ENCODE data around the gene IL17C. TPM values are rescaled to one million over a fixed set of nuclear protein-coding genes. Genes with fewer than 3 reads are reported as not detected.

Gene IL17C
- polyA plus RNA-seq, 2 of the 4 experiments (the other 2 are of a cell fraction) = not detected

GRCh38 chr16:88658714-88659113 is 20.3 kb downstream of the IL17C start (continued):
- no peak for TF ChIP-seq RFX5 (IDR thresholded peaks at IDR 0.05)

GRCh38 chr16:88659160-88659559 is 20.8 kb downstream of the IL17C start:
- ChIA-PET POLR2A (no interaction called here), CTCF (interaction anchor here (0.7 kb wide), 1 partner anchor 14 kb away, joined by 4 read pairs; no protein-coding TSS in a partner anchor)
- 93% methylated on average over 25 of the region's 25 CpGs for WGBS (ENCODE audit: missing lambda C conversion rate)
- ATAC-seq (no peak), DNase-seq (ENCODE audit: low read depth in 1 of 2, low spot score in 1 of 2) (no peak), FAIRE-seq (no peak)
- H3K4me1 ChIP-seq = peaks cover 8% of the 10 kb centered on the region; the same call in 1 of the 3 replicates
- no peak overlapping the region for H3K4me3 ChIP-seq
- TF ChIP-seq EHF (CRISPR knock-in tag; IDR thresholded peaks at IDR 0.05) (no peak), EHMT2 (IDR thresholded peaks at IDR 0.05; ENCODE audit: low read depth) (no peak), RFX5 (IDR thresholded peaks at IDR 0.05) (no peak), POLR2A (IDR thresholded peaks at IDR 0.05; ENCODE audit: low read length) (no peak), POLR2AphosphoS2 (conservative IDR thresholded peaks at IDR 0.05; ENCODE audit: low read length) (no peak), KDM1A (IDR thresholded peaks at IDR 0.05; ENCODE audit: low read depth) (no peak), FOSL2 (IDR thresholded peaks at IDR 0.05) (no peak), FOSL2 (CRISPR knock-in tag; IDR thresholded peaks at IDR 0.05) (no peak), ZC3H11A (IDR thresholded peaks at IDR 0.05) (no peak), HOXB5 (CRISPR knock-in tag; IDR thresholded peaks at IDR 0.05) (no peak), CTCF (IDR thresholded peaks at IDR 0.05) (no peak), RCOR1 (IDR thresholded peaks at IDR 0.05; ENCODE audit: low read depth, low read length) (no peak), JUN (IDR thresholded peaks at IDR 0.05) (no peak), EP300 (IDR thresholded peaks at IDR 0.05) (no peak), CBX2 (IDR thresholded peaks at IDR 0.05; ENCODE audit: borderline replicate concordance, low read depth) (no peak), RAD21 (conservative IDR thresholded peaks at IDR 0.05 in 1 of 2, IDR thresholded peaks at IDR 0.05 in 1 of 2) (no peak), NFE2L2 (conservative IDR thresholded peaks at IDR 0.05; ENCODE audit: low read length) (no peak)
- TF ChIP-seq, protein P1, sequence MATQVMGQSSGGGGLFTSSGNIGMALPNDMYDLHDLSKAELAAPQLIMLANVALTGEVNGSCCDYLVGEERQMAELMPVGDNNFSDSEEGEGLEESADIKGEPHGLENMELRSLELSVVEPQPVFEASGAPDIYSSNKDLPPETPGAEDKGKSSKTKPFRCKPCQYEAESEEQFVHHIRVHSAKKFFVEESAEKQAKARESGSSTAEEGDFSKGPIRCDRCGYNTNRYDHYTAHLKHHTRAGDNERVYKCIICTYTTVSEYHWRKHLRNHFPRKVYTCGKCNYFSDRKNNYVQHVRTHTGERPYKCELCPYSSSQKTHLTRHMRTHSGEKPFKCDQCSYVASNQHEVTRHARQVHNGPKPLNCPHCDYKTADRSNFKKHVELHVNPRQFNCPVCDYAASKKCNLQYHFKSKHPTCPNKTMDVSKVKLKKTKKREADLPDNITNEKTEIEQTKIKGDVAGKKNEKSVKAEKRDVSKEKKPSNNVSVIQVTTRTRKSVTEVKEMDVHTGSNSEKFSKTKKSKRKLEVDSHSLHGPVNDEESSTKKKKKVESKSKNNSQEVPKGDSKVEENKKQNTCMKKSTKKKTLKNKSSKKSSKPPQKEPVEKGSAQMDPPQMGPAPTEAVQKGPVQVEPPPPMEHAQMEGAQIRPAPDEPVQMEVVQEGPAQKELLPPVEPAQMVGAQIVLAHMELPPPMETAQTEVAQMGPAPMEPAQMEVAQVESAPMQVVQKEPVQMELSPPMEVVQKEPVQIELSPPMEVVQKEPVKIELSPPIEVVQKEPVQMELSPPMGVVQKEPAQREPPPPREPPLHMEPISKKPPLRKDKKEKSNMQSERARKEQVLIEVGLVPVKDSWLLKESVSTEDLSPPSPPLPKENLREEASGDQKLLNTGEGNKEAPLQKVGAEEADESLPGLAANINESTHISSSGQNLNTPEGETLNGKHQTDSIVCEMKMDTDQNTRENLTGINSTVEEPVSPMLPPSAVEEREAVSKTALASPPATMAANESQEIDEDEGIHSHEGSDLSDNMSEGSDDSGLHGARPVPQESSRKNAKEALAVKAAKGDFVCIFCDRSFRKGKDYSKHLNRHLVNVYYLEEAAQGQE (IDR thresholded peaks at IDR 0.05) = no peak
- no peak overlapping the region for H3K4me2 ChIP-seq
- H3K9me3 ChIP-seq = no peaks in the 10 kb centered on the region
- no peak overlapping the region for H3K27ac ChIP-seq

DNA sequence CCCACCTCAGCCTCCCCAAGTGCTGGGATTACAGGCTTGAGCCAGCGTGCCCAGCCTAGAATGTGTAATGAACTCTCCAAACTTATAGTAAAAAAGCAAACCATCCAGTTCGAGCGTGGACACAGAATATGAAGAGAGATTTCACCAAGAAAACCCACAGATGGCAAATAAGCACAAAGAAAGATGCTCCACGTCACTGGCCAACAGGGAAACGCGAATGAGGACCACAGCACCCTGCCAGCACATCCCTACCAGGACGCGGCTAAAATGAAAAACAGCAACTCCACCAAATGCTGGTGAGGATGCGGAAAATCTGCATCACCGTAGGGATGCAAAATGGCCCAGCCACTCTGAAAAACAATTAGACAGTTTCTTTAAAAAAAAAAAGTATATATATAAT is 23.1 kb downstream of the IL17C start:
- Histone ChIP-seq H3K4me3 (no peak overlapping the region), H3K9me3 (no peaks in the 10 kb centered on the region), H3K4me2 (peak overlapping the region; percentile 92; the same call in 2 of the 3 replicates), H3K4me1 (peaks cover 9% of the 10 kb centered on the region; the same call in 1 of the 3 replicates), H3K27ac (no peak overlapping the region)
- 91% methylated on average over 10 of the region's 10 CpGs for WGBS (ENCODE audit: missing lambda C conversion rate)
- DNase-seq (ENCODE audit: low read depth in 1 of 2, low spot score in 1 of 2) (no peak), ATAC-seq (no peak), FAIRE-seq (no peak)
- ChIA-PET CTCF (interaction anchor here (1.3 kb wide), 1 partner anchor 24 kb away, joined by 3 read pairs; no protein-coding TSS in a partner anchor), POLR2A (no interaction called here)
- TF ChIP-seq CTCF (IDR thresholded peaks at IDR 0.05) (no peak), JUN (IDR thresholded peaks at IDR 0.05) (no peak), FOXS1 (CRISPR knock-in tag; IDR thresholded peaks at IDR 0.05) (no peak), JUNB (IDR thresholded peaks at IDR 0.05) (no peak), MAFK (IDR thresholded peaks at IDR 0.05; ENCODE audit: partially characterized antibody) (no peak), CHD4 (IDR thresholded peaks at IDR 0.05; ENCODE audit: borderline replicate concordance) (no peak), EHMT2 (IDR thresholded peaks at IDR 0.05; ENCODE audit: low read depth) (no peak), KDM1A (IDR thresholded peaks at IDR 0.05; ENCODE audit: low read depth) (no peak), RNF2 (IDR thresholded peaks at IDR 0.05; ENCODE audit: borderline replicate concordance, low read depth) (no peak), EHF (CRISPR knock-in tag; IDR thresholded peaks at IDR 0.05) (no peak), ZNF302 (CRISPR knock-in tag; IDR thresholded peaks at IDR 0.05) (no peak)
- TF ChIP-seq, protein P2, sequence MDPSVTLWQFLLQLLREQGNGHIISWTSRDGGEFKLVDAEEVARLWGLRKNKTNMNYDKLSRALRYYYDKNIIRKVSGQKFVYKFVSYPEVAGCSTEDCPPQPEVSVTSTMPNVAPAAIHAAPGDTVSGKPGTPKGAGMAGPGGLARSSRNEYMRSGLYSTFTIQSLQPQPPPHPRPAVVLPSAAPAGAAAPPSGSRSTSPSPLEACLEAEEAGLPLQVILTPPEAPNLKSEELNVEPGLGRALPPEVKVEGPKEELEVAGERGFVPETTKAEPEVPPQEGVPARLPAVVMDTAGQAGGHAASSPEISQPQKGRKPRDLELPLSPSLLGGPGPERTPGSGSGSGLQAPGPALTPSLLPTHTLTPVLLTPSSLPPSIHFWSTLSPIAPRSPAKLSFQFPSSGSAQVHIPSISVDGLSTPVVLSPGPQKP (IDR thresholded peaks at IDR 0.05; ENCODE audit: low read depth, low read length) = no peak
- TF ChIP-seq, protein P3, sequence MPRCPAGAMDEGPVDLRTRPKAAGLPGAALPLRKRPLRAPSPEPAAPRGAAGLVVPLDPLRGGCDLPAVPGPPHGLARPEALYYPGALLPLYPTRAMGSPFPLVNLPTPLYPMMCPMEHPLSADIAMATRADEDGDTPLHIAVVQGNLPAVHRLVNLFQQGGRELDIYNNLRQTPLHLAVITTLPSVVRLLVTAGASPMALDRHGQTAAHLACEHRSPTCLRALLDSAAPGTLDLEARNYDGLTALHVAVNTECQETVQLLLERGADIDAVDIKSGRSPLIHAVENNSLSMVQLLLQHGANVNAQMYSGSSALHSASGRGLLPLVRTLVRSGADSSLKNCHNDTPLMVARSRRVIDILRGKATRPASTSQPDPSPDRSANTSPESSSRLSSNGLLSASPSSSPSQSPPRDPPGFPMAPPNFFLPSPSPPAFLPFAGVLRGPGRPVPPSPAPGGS (IDR thresholded peaks at IDR 0.05) = no peak

Measured in A549 (cell line).